ENCODE measurements around the gene CDC42EP5. TPM values are rescaled to one million over a fixed set of nuclear protein-coding genes. Genes with fewer than 3 reads are reported as not detected.

Gene CDC42EP5
- total RNA-seq, 6 donors from 2014 or later, result 11.1 to 40.4 (median 20.6) TPM

DNA sequence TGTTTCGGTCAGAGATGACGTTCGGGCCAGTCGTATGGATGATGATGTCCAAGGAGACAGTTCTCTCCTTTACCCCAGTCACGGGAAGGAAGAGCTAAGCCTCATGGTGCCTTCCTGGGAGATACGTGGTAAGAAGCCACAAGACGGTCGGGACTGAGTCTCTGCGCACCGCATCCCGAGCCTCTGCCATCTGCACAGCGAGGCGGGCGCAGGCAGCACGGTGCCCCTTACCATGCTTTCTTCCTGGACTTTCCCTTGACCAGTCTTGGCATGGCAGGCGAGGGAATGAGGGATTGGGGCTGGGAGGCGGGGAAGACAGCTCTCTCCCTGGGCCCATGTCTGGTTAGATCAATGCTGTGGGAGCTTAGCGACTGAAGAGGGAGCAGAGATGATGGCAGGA, 19.5 kb upstream of the CDC42EP5 start:
- H3K36me3 ChIP-seq, result no peaks in the 10 kb centered on the region
- peak in 1 of 2 donors; percentile 47 for DNase-seq
- H3K4me3 ChIP-seq, result no peak overlapping the region
- no peak overlapping the region for H3K27ac ChIP-seq
- no peaks in the 10 kb centered on the region for H3K4me1 ChIP-seq
- TF ChIP-seq POLR2AphosphoS5 (IDR thresholded peaks at IDR 0.05) (no peak), EP300 (IDR thresholded peaks at IDR 0.05) (no peak), POLR2A (IDR thresholded peaks at IDR 0.05) (no peak)
- TF ChIP-seq, protein P1, sequence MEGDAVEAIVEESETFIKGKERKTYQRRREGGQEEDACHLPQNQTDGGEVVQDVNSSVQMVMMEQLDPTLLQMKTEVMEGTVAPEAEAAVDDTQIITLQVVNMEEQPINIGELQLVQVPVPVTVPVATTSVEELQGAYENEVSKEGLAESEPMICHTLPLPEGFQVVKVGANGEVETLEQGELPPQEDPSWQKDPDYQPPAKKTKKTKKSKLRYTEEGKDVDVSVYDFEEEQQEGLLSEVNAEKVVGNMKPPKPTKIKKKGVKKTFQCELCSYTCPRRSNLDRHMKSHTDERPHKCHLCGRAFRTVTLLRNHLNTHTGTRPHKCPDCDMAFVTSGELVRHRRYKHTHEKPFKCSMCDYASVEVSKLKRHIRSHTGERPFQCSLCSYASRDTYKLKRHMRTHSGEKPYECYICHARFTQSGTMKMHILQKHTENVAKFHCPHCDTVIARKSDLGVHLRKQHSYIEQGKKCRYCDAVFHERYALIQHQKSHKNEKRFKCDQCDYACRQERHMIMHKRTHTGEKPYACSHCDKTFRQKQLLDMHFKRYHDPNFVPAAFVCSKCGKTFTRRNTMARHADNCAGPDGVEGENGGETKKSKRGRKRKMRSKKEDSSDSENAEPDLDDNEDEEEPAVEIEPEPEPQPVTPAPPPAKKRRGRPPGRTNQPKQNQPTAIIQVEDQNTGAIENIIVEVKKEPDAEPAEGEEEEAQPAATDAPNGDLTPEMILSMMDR (IDR thresholded peaks at IDR 0.05), result no peak
- no peaks in the 10 kb centered on the region for H3K27me3 ChIP-seq
- no peaks in the 10 kb centered on the region for H3K9me3 ChIP-seq
- 79 to 82% methylated on average over 17 to 18 of the region's 18 CpGs for WGBS, 2 donors
- ATAC-seq (ENCODE audit: low FRiP score in 2 of 2), result peak; percentile 17 to 46

DNA sequence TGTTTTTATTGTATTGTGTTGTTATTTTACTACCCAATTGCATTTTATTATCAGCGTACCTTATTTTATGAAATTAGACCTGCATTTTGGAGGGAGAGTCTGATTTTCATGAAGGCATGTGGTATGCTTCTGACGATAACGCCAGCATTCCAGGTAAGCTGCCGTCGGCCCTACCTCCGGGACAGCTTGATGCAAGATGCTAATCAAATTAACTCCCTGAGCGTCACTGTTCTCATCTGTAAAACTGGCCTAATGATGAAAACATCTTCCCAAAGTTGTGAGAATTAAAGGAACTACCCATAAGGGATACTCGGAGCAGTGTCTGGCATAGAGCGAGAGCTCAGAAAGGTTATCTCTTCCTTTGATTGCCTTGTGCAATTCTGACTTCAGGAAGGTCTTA, 16.7 kb upstream of the CDC42EP5 start:
- DNase-seq (no peak), ATAC-seq (ENCODE audit: low FRiP score in 2 of 2) (no peak)
- WGBS, 2 donors, result 64 to 65% methylated on average over 9 of the region's 9 CpGs

DNA sequence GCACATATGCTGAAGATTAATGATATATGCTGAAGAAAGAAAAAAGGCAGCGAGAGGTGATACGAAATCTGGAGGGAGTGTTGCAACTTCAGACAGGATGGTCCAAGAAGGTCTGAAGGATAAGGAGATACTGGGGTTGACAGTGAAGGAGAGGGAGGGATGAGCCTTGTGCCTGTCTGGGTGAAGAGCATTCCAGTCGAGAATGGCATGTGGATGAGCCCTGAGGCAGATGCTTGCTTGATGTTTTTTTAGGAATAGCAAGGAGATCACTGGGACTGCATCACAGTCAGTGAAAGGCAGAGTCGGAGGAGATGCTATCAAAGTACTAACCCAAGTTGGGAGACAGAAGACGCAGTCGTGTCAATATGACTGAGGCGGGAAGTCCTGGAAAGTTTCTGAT, 16.2 kb upstream of the CDC42EP5 start:
- H3K36me3 ChIP-seq, result no peaks in the 10 kb centered on the region
- H3K4me3 ChIP-seq, result no peak overlapping the region
- TF ChIP-seq POLR2A (IDR thresholded peaks at IDR 0.05), result no peak
- TF ChIP-seq, protein P1 (IDR thresholded peaks at IDR 0.05), result no peak
- no peak for TF ChIP-seq EP300 (IDR thresholded peaks at IDR 0.05)
- no peak for TF ChIP-seq POLR2AphosphoS5 (IDR thresholded peaks at IDR 0.05)
- no peaks in the 10 kb centered on the region for H3K27me3 ChIP-seq
- no peaks in the 10 kb centered on the region for H3K4me1 ChIP-seq
- ATAC-seq (ENCODE audit: low FRiP score in 2 of 2) (no peak), DNase-seq (no peak)
- no peak overlapping the region for H3K27ac ChIP-seq
- H3K9me3 ChIP-seq, result no peaks in the 10 kb centered on the region
- WGBS, 2 donors, result 64 to 68% methylated on average over 7 of the region's 7 CpGs

More for the DNA sequence above, 16.7 kb upstream of the CDC42EP5 start:
- Histone ChIP-seq H3K9me3 (no peaks in the 10 kb centered on the region), H3K36me3 (no peaks in the 10 kb centered on the region), H3K4me1 (no peaks in the 10 kb centered on the region), H3K27me3 (no peaks in the 10 kb centered on the region), H3K4me3 (no peak overlapping the region), H3K27ac (no peak overlapping the region)
- TF ChIP-seq, protein P1 (IDR thresholded peaks at IDR 0.05), result no peak
- TF ChIP-seq EP300 (IDR thresholded peaks at IDR 0.05), result no peak
- TF ChIP-seq POLR2AphosphoS5 (IDR thresholded peaks at IDR 0.05), result no peak
- no peak for TF ChIP-seq POLR2A (IDR thresholded peaks at IDR 0.05)

DNA sequence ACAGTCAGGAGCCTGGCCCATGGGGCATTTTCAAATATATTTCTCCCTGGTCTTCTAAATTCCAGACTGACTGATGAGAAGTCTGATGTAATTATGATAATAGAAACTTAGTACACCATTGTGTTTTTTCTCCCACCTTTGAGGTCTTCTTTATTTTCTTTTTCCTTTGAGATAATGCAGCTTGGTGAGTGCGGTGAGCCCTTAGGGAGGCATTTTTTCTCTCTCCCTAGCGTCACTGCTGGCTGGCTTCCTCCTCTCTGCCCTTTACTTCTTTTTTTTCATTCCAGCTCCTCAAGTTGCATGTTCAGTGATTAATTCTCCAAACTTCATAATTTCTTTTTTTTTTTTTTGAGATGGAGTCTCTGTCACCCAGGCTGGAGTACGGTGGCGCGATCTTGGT, 12.8 kb upstream of the CDC42EP5 start:
- Histone ChIP-seq H3K4me1 (peaks cover 0 to 6% (median 0%) of the 10 kb centered on the region in 4 donors), H3K4me3 (no peak overlapping the region), H3K36me3 (no peaks in the 10 kb centered on the region), H3K9me3 (no peaks in the 10 kb centered on the region), H3K27me3 (no peaks in the 10 kb centered on the region), H3K27ac (no peak overlapping the region)
- WGBS, 2 donors, result 62 to 65% methylated on average over 5 of the region's 5 CpGs
- ATAC-seq (ENCODE audit: low FRiP score in 2 of 2) (no peak), DNase-seq (no peak)
- TF ChIP-seq POLR2A (IDR thresholded peaks at IDR 0.05) (no peak), EP300 (IDR thresholded peaks at IDR 0.05) (no peak), POLR2AphosphoS5 (IDR thresholded peaks at IDR 0.05) (no peak)
- TF ChIP-seq, protein P1 (IDR thresholded peaks at IDR 0.05), result no peak

DNA sequence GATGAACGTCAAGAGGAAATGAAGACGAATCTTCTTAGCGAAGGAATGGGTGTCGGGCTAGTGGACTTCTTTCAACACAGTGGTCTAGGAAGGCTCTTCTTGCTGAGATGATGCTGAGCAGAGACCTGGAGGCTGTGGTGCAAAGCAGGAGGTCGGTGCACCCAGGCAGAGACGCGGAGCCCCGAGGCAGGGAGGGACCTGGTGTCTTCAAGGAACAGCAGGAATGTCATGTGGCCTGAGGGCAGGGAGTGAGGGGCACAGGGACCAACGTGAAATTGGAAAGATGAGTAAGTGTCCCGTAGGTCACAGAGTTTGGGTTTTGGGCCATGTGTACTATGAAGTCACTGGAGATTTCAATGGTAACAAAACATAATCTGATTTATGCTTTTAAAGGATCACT, 11.4 kb upstream of the CDC42EP5 start:
- no peaks in the 10 kb centered on the region for H3K36me3 ChIP-seq
- H3K4me3 ChIP-seq, result no peak overlapping the region
- WGBS, 2 donors, result 75 to 81% methylated on average over 10 of the region's 10 CpGs
- DNase-seq (no peak), ATAC-seq (ENCODE audit: low FRiP score in 2 of 2) (no peak)
- no peak for TF ChIP-seq POLR2A (IDR thresholded peaks at IDR 0.05)
- no peak for TF ChIP-seq EP300 (IDR thresholded peaks at IDR 0.05)
- TF ChIP-seq, protein P1 (IDR thresholded peaks at IDR 0.05), result no peak
- TF ChIP-seq POLR2AphosphoS5 (IDR thresholded peaks at IDR 0.05), result no peak
- peaks cover 0 to 6% (median 0%) of the 10 kb centered on the region in 4 donors for H3K4me1 ChIP-seq
- H3K27me3 ChIP-seq, result no peaks in the 10 kb centered on the region
- H3K27ac ChIP-seq, result no peak overlapping the region
- H3K9me3 ChIP-seq, result no peaks in the 10 kb centered on the region

All from upper lobe of left lung (tissue), 6 donors.